ENCODE measurements around the gene PI4KA.
"Not testable (repeated sequence)": the region's sequence is repeated elsewhere in the genome, so short reads cannot be mapped to it uniquely, and the experiment has no call there.

PI4KA gene

DNA sequence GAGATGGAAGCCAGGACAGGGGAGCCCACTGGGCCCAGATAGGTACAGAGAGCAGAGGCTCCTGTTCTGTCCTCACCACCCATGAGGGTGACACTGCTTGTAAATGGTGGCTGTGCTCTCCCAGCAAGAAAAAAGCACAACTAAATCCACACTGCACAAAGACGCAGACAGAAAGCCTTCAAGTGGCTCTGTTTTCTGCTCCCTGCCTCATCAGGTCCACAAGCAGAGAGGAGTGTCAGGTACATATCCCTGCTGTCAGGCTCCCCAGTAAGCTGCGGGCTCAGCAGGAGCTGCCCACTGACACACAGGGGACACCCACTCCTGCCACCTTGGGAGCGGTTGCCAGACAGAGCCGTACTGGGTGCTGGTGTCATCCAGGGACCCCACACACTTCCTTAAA lies 162.6 kb downstream of the PI4KA start:
- not testable (repeated sequence) for H3K27me3 ChIP-seq (ENCODE audit: control insufficient read depth, insufficient read depth, low read length, poor library complexity, severe bottlenecking); H3K9me3 ChIP-seq (ENCODE audit: control insufficient read depth, low read length); H3K36me3 ChIP-seq (ENCODE audit: control insufficient read depth, insufficient read depth, low read length); H3K4me3 ChIP-seq (ENCODE audit: insufficient read depth, low read depth, low read length); H3K4me1 ChIP-seq (ENCODE audit: control insufficient read depth, insufficient read depth, low read length); H3K27ac ChIP-seq (ENCODE audit: insufficient read depth, low read depth, low read length, poor library complexity, severe bottlenecking)
- WGBS, 2 experiments: 95 to 97% methylated on average over 1 to 2 of the region's 4 CpGs

DNA sequence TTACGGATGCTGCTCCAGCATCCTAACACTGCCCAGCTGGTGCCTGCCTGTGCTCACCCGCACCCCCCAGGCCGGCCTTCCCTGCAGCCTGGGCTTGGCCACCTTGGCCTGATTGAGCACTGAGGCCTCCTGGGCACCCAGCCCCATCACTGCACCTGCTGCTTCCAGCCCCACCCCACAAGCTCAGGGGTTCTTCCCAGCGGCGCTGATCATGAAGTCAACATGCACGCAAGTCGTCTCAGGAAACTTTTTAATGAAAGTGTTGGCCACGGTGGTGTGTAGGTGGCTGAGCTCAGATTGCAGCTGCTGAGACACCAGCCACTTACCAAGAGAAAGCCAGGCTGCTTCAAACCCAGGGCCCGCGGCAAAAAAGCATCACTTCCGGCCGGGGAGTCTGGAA lies 163.4 kb downstream of the PI4KA start:
- WGBS, 2 experiments: 100% methylated on average over 2 to 4 of the region's 12 CpGs
- not testable (repeated sequence) for H3K9me3 ChIP-seq (ENCODE audit: control insufficient read depth, low read length); H3K36me3 ChIP-seq (ENCODE audit: control insufficient read depth, insufficient read depth, low read length); H3K4me1 ChIP-seq (ENCODE audit: control insufficient read depth, insufficient read depth, low read length); H3K4me3 ChIP-seq (ENCODE audit: insufficient read depth, low read depth, low read length); H3K27me3 ChIP-seq (ENCODE audit: control insufficient read depth, insufficient read depth, low read length, poor library complexity, severe bottlenecking); H3K27ac ChIP-seq (ENCODE audit: insufficient read depth, low read depth, low read length, poor library complexity, severe bottlenecking)

DNA sequence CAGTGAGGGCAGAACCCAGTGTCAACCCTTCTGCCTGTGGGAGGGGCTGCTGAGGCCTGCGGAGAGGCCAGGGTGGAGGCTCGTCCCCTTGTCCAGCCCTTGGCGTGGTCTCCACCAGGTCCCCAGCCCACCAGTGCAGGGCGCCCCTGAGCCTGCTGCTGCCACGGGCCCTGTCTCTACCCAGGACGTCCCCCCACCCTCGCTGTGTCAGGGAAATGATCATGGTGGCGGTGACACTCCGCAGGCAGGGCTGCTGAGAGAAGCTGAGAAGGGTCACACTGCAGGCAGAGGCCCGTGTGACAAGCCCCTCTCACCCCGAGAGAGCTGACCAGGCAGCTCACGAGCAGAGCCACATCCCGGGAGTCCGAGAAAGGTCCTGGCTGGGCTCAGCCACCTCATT lies 164.4 kb downstream of the PI4KA start:
- WGBS, 2 experiments: 76 to 98% methylated on average over 4 to 6 of the region's 14 CpGs
- H3K9me3 ChIP-seq (ENCODE audit: control insufficient read depth, low read length); H3K4me3 ChIP-seq (ENCODE audit: insufficient read depth, low read depth, low read length); H3K36me3 ChIP-seq (ENCODE audit: control insufficient read depth, insufficient read depth, low read length); H3K4me1 ChIP-seq (ENCODE audit: control insufficient read depth, insufficient read depth, low read length); H3K27ac ChIP-seq (ENCODE audit: insufficient read depth, low read depth, low read length, poor library complexity, severe bottlenecking); H3K27me3 ChIP-seq (ENCODE audit: control insufficient read depth, insufficient read depth, low read length, poor library complexity, severe bottlenecking): not testable (repeated sequence)

DNA sequence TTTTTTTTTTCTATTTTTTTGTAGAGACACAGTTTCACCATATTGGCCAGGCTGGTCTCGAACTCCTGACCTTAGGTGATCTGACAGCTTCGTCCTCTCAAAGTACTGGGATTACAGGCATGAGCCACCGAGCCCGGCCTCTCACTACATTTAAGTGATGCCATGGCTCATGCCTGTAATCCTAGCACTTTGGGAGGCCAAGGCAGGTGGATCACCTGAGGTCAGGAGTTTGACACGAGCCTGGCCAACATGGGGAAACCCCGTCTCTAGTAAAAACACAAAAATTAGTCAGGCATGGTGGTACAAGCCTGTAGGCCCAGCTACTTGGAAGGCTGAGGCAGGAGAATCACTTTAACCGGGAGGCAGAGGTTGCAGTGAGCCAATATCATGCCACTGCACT lies 165.7 kb downstream of the PI4KA start:
- WGBS, 2 experiments: 89 to 91% methylated on average over 5 to 6 of the region's 7 CpGs
- not testable (repeated sequence) for H3K36me3 ChIP-seq (ENCODE audit: control insufficient read depth, insufficient read depth, low read length); H3K9me3 ChIP-seq (ENCODE audit: control insufficient read depth, low read length); H3K27ac ChIP-seq (ENCODE audit: insufficient read depth, low read depth, low read length, poor library complexity, severe bottlenecking); H3K4me3 ChIP-seq (ENCODE audit: insufficient read depth, low read depth, low read length); H3K4me1 ChIP-seq (ENCODE audit: control insufficient read depth, insufficient read depth, low read length); H3K27me3 ChIP-seq (ENCODE audit: control insufficient read depth, insufficient read depth, low read length, poor library complexity, severe bottlenecking)

DNA sequence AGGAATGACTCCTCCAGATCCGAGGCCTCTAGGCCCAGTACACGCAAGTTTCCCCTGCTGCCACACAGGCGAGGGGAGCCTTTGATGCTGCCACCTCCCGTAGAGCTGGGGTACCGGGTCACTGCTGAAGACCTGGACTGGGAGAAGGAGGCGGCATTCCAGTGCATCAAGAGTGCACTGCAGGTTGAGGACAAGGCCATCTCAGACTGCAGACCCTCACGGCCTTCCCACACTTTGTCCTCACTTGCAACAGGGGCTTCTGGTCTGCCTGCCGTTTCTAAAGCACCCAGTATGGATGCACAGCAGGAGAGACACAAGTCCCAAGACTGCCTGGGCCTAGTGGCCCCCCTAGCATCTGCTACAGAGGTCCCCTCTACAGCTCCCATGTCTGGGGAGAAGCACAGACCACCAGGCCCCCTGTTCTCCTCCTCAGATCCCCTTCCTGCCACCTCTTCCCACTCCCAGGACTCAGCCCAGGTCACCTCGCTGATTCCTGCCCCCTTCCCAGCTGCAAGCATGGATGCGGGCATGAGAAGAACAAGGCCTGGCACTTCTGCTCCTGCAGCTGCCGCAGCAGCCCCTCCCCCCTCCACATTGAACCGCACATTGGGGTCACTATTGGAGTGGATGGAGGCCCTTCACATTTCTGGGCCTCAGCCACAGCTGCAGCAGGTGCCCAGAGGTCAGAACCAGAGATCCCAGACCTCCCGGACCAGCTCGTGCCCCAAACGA lies 167.9 kb downstream of the PI4KA start:
- not testable (repeated sequence) for H3K4me1 ChIP-seq (ENCODE audit: control insufficient read depth, insufficient read depth, low read length); H3K27me3 ChIP-seq (ENCODE audit: control insufficient read depth, insufficient read depth, low read length, poor library complexity, severe bottlenecking); H3K9me3 ChIP-seq (ENCODE audit: control insufficient read depth, low read length); H3K27ac ChIP-seq (ENCODE audit: insufficient read depth, low read depth, low read length, poor library complexity, severe bottlenecking); H3K4me3 ChIP-seq (ENCODE audit: insufficient read depth, low read depth, low read length); H3K36me3 ChIP-seq (ENCODE audit: control insufficient read depth, insufficient read depth, low read length)
- WGBS, 2 experiments: 90 to 94% methylated on average over 15 of the region's 15 CpGs

DNA sequence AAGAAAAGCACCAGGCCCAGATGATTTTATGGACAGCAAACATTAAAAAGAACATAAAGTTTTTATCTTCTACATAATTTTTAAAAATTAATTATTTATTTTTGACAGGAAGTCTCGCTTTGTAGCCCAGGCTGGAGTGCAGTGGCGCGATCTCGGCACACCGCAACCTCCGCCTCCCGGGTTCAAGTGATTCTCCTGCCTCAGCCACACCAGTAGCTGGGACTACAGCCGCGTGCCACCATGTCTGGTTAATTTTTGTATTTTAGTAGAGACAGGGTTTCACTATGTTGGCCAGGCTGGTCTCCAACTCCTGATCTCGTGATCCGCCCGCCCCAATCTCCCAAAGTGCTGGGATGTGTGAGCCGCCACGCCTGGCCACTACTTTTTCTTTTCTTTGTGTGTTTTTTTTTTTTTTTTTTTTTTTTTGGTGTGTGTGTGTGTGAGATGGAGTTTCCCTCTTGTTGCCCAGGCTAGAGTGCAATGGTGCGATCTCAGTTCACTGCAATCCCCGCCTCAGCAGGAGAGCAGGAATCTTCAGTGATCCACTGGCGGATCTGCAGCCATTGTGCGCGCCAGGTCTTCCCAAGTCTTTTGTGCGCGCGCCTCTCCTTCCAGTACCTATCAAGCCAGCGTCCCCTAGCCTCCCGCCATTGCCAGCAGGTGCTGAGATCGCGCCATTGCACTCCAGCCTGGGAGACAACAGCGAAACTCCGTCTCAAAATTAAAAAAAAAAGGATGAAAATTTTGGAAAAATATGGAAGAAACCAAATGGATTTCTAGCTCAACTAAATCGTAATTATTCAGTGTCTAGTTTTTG lies 171.0 kb downstream of the PI4KA start:
- WGBS, 2 experiments: 95 to 96% methylated on average over 29 of the region's 29 CpGs
- not testable (repeated sequence) for H3K9me3 ChIP-seq (ENCODE audit: control insufficient read depth, low read length); H3K36me3 ChIP-seq (ENCODE audit: control insufficient read depth, insufficient read depth, low read length); H3K4me3 ChIP-seq (ENCODE audit: insufficient read depth, low read depth, low read length); H3K27ac ChIP-seq (ENCODE audit: insufficient read depth, low read depth, low read length, poor library complexity, severe bottlenecking); H3K4me1 ChIP-seq (ENCODE audit: control insufficient read depth, insufficient read depth, low read length); H3K27me3 ChIP-seq (ENCODE audit: control insufficient read depth, insufficient read depth, low read length, poor library complexity, severe bottlenecking)

DNA sequence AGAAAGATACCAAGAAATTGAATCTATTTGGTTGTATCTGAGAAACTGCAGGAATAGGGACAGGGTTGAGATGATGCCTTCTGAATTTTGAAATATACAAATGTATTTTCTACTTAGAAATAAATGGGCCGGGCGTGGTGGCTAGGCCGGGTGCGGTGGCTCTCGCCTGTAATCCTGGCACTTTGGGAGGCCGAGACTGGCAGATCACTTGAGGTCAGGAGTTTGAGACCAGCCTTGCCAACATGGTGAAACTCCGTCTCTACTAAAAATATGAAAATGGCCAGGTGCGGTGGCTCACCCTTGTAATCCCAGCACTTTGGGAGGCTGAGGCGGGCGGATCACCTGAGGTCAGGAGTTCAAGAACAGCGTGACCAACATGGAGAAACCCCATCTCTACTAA lies 172.8 kb downstream of the PI4KA start:
- not testable (repeated sequence) for H3K9me3 ChIP-seq (ENCODE audit: control insufficient read depth, low read length); H3K27ac ChIP-seq (ENCODE audit: insufficient read depth, low read depth, low read length, poor library complexity, severe bottlenecking); H3K4me3 ChIP-seq (ENCODE audit: insufficient read depth, low read depth, low read length); H3K4me1 ChIP-seq (ENCODE audit: control insufficient read depth, insufficient read depth, low read length); H3K36me3 ChIP-seq (ENCODE audit: control insufficient read depth, insufficient read depth, low read length); H3K27me3 ChIP-seq (ENCODE audit: control insufficient read depth, insufficient read depth, low read length, poor library complexity, severe bottlenecking)
- 84 to 85% methylated on average over 8 to 9 of the region's 11 CpGs for WGBS, 2 experiments

DNA sequence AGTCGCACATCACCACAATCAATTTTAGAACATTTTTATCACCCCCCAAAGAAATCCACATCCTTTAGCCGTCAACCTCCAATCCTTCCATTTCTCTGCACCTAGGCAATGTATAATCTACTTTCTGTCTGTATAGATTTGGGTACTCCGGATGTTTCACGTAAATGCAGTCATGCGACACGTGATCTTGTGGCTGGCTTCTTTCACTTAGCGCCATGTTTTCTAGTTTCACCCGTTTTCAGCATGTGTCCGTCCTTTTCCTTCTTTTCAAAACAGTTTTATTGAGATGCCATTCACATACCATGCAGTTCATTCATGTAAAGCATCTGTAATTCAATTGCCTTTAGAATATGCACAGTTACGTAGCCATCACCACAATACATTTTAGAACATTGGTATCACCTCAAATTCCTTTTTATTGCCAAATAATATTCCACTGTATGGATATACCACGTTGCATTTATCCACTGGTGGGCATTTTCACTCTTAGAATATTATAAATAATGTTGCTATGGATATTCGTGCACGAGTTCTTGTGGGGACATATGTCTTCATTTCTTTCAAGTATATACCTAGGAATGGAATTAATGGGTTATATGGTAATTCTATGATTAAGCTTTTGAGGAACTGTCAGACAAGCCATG lies 179.7 kb downstream of the PI4KA start:
- H3K36me3 ChIP-seq (ENCODE audit: control insufficient read depth, insufficient read depth, low read length); H3K9me3 ChIP-seq (ENCODE audit: control insufficient read depth, low read length); H3K4me3 ChIP-seq (ENCODE audit: insufficient read depth, low read depth, low read length); H3K4me1 ChIP-seq (ENCODE audit: control insufficient read depth, insufficient read depth, low read length); H3K27ac ChIP-seq (ENCODE audit: insufficient read depth, low read depth, low read length, poor library complexity, severe bottlenecking); H3K27me3 ChIP-seq (ENCODE audit: control insufficient read depth, insufficient read depth, low read length, poor library complexity, severe bottlenecking): not testable (repeated sequence)
- WGBS, 2 experiments: 96 to 97% methylated on average over 7 to 9 of the region's 13 CpGs

DNA sequence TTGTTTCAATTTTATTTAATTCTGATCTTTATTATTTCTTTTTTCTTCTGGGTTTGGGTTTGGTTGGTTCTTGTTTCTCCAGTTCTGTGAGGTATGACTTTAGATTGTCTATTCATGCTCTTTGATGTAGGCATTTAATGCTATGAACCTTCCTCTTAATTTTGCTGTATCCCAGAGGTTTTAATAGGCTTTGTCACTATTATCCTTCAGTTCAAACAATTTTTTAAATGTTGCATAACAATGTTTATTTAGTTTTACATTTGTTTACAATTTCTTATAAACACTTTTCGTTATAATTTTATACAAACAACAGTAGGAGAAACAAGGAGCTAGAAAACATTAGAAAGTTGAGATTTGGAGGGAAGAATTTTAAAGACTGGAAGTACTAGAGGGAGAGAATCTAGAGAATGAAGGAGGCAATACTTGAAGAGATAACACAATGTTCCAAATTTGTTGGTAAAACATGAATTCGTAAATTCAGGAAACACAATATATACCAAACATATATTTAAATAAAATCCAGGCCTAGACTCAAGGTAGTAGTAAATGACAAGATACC lies 180.8 kb downstream of the PI4KA start:
- no peak overlapping the region for H3K27ac ChIP-seq (ENCODE audit: insufficient read depth, low read depth, low read length, poor library complexity, severe bottlenecking)
- 91% methylated on average over 1 of the region's 2 CpGs; no CpG with 5 or more reads in 1 of the 2 experiments for WGBS, 2 experiments
- no peaks in the 10 kb centered on the region for H3K27me3 ChIP-seq (ENCODE audit: control insufficient read depth, insufficient read depth, low read length, poor library complexity, severe bottlenecking)
- H3K9me3 ChIP-seq (ENCODE audit: control insufficient read depth, low read length): no peaks in the 10 kb centered on the region
- H3K4me3 ChIP-seq (ENCODE audit: insufficient read depth, low read depth, low read length): no peak overlapping the region
- H3K36me3 ChIP-seq (ENCODE audit: control insufficient read depth, insufficient read depth, low read length): no peaks in the 10 kb centered on the region
- H3K4me1 ChIP-seq (ENCODE audit: control insufficient read depth, insufficient read depth, low read length): no peaks in the 10 kb centered on the region

DNA sequence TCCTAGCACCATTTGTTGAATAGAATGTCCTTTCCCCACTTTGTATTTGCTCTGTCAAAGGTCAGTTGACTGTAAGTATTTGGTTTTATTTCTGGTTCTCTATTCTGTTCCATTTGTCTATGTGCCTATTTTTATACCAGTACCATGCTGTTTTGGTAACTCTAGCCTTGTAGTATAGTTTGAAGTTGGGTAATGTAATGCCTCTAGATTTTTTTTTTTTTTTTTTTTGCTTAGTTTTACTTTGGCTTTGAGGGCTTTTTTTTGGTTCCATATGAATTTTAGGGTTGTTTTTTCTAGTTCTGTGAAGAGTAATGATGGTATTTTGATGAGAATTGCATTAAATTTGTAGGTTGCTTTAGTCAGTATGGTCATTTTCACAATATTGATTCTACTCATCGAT lies 183.0 kb downstream of the PI4KA start:
- not testable (repeated sequence) for H3K27ac ChIP-seq (ENCODE audit: insufficient read depth, low read depth, low read length, poor library complexity, severe bottlenecking); H3K27me3 ChIP-seq (ENCODE audit: control insufficient read depth, insufficient read depth, low read length, poor library complexity, severe bottlenecking); H3K4me3 ChIP-seq (ENCODE audit: insufficient read depth, low read depth, low read length); H3K36me3 ChIP-seq (ENCODE audit: control insufficient read depth, insufficient read depth, low read length); H3K4me1 ChIP-seq (ENCODE audit: control insufficient read depth, insufficient read depth, low read length); H3K9me3 ChIP-seq (ENCODE audit: control insufficient read depth, low read length)
- 85 to 100% methylated on average over 1 of the region's 1 CpG for WGBS, 2 experiments
